ENCODE measurements around the gene SHPK.

SHPK gene

DNA sequence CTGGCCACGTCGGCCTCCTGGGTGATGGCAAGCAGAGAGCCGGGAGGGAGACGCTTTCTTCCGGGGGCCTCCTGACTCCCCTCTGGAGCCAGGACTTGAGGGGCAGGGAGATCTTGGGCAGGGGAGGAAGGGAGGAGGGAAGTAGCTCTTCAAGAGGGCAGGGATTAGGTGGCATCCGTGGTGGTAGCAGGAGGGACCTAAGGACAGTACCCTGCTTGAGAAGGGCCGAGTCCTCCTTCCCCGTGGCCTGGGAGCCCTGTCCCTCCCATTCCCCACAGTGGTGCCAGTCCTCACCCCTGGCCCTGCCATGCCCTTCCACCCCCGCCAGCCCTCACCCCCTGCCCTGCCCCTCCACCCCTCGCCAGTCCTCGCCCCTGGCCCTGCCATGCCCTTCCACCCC is 19.7 kb upstream of the SHPK start:
- H3K4me3 ChIP-seq (ENCODE audit: low read length), result no peak overlapping the region
- TF ChIP-seq, protein P1, sequence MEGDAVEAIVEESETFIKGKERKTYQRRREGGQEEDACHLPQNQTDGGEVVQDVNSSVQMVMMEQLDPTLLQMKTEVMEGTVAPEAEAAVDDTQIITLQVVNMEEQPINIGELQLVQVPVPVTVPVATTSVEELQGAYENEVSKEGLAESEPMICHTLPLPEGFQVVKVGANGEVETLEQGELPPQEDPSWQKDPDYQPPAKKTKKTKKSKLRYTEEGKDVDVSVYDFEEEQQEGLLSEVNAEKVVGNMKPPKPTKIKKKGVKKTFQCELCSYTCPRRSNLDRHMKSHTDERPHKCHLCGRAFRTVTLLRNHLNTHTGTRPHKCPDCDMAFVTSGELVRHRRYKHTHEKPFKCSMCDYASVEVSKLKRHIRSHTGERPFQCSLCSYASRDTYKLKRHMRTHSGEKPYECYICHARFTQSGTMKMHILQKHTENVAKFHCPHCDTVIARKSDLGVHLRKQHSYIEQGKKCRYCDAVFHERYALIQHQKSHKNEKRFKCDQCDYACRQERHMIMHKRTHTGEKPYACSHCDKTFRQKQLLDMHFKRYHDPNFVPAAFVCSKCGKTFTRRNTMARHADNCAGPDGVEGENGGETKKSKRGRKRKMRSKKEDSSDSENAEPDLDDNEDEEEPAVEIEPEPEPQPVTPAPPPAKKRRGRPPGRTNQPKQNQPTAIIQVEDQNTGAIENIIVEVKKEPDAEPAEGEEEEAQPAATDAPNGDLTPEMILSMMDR (conservative IDR thresholded peaks at IDR 0.05; ENCODE audit: low read depth, low read length), result no peak
- no peak for DNase-seq (ENCODE audit: low read depth)

DNA sequence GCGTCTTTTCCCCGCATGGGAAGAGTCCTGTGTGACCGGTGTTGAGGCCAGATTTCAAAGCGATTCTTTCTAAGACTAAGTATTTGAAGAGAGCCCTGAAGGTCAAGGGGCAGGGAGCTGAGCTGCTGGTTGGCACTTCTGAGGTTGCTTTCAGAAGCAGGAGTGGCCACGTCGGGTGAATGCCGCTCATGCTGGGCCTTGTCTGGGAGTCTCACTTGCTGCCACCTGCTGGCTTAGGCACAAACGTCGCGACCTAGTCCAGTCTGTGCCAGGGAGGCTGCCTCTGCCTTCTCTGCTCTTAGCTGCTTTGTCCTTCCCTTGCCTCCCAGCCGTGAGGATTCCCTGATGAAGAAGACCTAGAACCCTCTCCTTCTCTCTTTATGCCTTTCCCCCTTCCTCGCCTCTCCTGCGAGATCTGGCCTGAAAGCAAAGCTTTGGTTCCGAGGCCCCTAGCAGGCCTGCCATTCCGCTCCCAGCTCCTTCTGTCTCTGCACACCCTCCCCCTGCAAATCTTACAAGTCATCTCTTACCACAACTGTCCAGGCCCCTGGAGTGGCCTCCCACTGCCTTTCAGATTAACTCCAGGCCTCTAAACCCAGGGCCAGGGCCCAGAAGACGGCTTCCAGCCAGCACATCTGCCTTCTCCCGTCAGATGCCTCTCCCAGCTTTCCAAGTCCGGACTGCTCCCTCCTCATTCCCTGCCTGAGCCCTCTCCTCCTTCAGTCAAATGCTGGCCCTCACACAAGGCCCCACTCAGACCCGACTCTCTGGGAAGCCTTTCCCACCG is 11.9 kb upstream of the SHPK start:
- no peak overlapping the region for H3K4me3 ChIP-seq (ENCODE audit: low read length)
- TF ChIP-seq, protein P1 (conservative IDR thresholded peaks at IDR 0.05; ENCODE audit: low read depth, low read length), result peak; percentile 64
- no peak for DNase-seq (ENCODE audit: low read depth)

DNA sequence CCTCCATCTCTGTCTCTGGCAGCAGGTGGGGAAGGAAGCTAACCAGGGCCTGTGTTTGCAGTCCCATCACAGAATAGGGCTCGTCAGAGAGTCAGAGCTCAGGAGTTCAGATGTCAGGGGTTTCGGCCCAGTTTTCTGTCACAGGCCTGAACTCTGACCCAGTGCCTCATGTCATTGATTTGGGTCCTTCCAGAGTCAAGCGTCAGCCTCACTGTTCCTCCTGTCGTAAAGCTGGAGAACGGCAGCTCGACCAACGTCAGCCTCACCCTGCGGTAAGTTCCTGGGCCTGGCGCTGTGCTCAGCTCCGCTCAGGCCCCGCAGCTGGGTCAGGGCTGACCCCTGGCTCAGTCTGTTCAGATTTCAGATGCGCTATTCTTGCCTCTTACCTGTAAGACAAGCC is 11.2 kb upstream of the SHPK start:
- H3K4me3 ChIP-seq (ENCODE audit: low read length), result no peak overlapping the region
- no peak for DNase-seq (ENCODE audit: low read depth)
- TF ChIP-seq, protein P1 (conservative IDR thresholded peaks at IDR 0.05; ENCODE audit: low read depth, low read length), result no peak

DNA sequence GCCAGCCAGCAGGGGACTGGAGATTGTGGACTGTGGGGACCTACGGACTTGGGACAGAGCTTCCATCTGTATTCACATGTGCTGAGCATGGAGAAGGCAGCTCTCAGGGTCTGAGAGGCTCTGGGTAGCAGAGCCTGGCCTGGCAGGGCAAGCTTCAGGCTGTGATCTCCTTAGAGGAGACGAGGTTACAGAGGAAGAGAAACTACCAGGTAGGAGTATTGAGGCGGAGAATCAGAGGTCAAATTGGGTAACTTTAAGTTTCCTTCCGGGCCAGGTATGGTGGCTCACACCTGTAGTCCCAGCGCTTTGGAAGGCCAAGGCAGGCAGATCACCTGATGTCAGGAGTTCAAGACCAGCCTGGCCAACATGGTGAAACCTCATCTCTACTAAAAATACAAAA is 9.3 kb upstream of the SHPK start:
- TF ChIP-seq, protein P1 (conservative IDR thresholded peaks at IDR 0.05; ENCODE audit: low read depth, low read length), result no peak
- H3K4me3 ChIP-seq (ENCODE audit: low read length), result no peak overlapping the region
- DNase-seq (ENCODE audit: low read depth), result no peak

DNA sequence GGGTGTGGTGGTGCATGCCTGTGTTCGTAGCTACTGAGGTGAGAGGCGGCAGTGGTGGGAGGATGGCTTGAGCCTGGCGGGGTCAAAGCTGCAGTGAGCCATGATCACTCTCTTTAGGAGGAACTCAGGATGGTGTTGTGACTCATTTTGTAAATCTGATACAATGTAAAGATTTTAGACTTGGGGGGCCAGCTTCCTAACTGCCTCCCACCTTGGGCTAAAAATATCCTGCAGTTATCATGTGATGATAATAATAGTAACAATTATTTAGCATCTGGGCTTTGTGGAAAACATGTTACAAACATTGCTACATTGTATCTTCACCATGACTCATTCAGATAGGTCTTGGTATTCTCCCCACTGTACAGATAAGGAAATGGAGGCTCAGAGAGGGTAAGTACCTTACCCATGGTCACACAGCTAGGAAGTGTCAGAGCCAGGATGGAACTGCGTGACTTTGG is 7.9 kb upstream of the SHPK start:
- TF ChIP-seq, protein P1 (conservative IDR thresholded peaks at IDR 0.05; ENCODE audit: low read depth, low read length), result no peak
- no peak for DNase-seq (ENCODE audit: low read depth)
- H3K4me3 ChIP-seq (ENCODE audit: low read length), result no peak overlapping the region

DNA sequence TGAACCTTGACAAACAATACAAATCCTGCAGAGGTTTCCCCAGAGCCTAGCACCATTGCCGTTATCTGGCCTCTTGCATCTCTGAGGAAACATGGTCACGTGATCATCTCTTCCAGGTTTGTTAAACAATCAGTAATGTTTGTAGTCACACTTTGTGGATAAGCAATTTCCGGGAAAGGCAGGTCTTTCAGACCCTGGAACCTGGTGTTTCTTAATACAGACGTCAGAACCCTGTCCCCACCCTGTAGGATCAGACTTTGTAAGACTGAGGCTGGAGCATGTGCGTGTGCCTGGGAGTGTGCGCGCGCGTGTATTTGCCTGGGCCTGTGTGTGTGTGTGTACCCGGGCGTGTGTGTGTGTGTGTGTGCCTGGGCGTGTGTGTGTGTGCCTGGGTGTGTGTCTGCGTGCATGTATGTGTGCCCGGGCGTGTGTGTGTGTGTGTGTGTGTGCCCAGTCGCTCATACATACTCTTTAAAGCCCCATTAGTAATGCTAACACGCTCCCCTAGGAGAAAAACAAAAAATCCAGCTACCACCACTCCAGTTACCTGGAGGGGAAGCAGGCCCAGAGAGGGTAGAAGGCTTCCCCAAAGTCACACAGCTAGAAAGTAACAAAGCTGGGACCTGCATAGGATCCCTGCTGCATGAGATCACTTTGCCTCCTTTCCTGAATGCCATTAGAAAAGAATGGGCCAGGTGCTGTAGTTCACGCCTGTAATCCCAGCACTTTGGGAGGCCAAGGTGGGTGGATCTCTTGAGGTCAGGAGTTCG is 5.9 kb upstream of the SHPK start:
- TF ChIP-seq, protein P1 (conservative IDR thresholded peaks at IDR 0.05; ENCODE audit: low read depth, low read length), result no peak
- DNase-seq (ENCODE audit: low read depth), result no peak
- H3K4me3 ChIP-seq (ENCODE audit: low read length), result no peak overlapping the region
